Loucy (cell line): ENCODE measurements around the gene CACNA1H.

Experiments
- H2AFZ ChIP-seq: fragments of 200-600 bp; sonication (generic); 2 replicates; pipeline ENCODE4 v1.6.0; 2016; ENCODE audit warnings: antibody characterized with exemption, mild to moderate bottlenecking, low read length, moderate library complexity
- H3F3A ChIP-seq: fragments of 200-600 bp; 2 replicates; pipeline ENCODE4 v1.6.0; 2016; ENCODE audit warnings: antibody characterized with exemption, low read depth, mild to moderate bottlenecking
- H3K27me3 ChIP-seq: fragments of 200-600 bp; sonication (generic); 2 replicates; pipeline ENCODE4 v1.6.1; 2014; ENCODE audit warnings: low read length, mild to moderate bottlenecking; ENCODE audit not compliant: insufficient read depth, poor library complexity, severe bottlenecking
- H3K36me3 ChIP-seq: fragments of 200-600 bp; sonication (generic); 2 replicates; pipeline ENCODE4 v1.6.1; 2016; ENCODE audit warnings: low read length; ENCODE audit not compliant: insufficient read depth
- H3K4me1 ChIP-seq: fragments of 200-600 bp; sonication (generic); 2 replicates; pipeline ENCODE4 v1.5.1; 2014; ENCODE audit warnings: low read length, mild to moderate bottlenecking; ENCODE audit not compliant: insufficient read depth, poor library complexity, severe bottlenecking
- H3K4me2 ChIP-seq: fragments of 200-600 bp; sonication (generic); 2 replicates; pipeline ENCODE4 v1.6.0; 2014; ENCODE audit warnings: antibody characterized with exemption, low read length, low read depth, mild to moderate bottlenecking; ENCODE audit not compliant: poor library complexity, severe bottlenecking
- H3K4me3 ChIP-seq: fragments of 200-600 bp; sonication (generic); 2 replicates; pipeline ENCODE4 v1.5.1; 2014; ENCODE audit warnings: low read length, mild to moderate bottlenecking, mixed read lengths; ENCODE audit not compliant: poor library complexity, severe bottlenecking
- H3K79me2 ChIP-seq: fragments of 200-600 bp; sonication (generic); 2 replicates; pipeline ENCODE4 v1.6.1; 2014; ENCODE audit warnings: low read length; ENCODE audit not compliant: insufficient read depth
- H3K9ac ChIP-seq: fragments of 200-600 bp; sonication (generic); 2 replicates; pipeline ENCODE4 v1.6.0; 2014; ENCODE audit warnings: mild to moderate bottlenecking, low read depth, low read length, moderate library complexity; ENCODE audit not compliant: poor library complexity, severe bottlenecking
- H3K9me2 ChIP-seq: fragments of 200-600 bp; sonication (generic); replicated peaks from 2 replicates; pipeline ENCODE4 v1.6.1; 2016; ENCODE audit warnings: low read depth, low read length, mixed read lengths
- H3K9me3 ChIP-seq: fragments of 200-600 bp; sonication (generic); 2 replicates; pipeline ENCODE4 v1.6.1; 2014; ENCODE audit warnings: mild to moderate bottlenecking, antibody characterized with exemption, low read length, low read depth; ENCODE audit not compliant: insufficient read depth
- H4K20me1 ChIP-seq: fragments of 200-600 bp; sonication (generic); 2 replicates; pipeline ENCODE4 v1.6.0; 2014; ENCODE audit warnings: antibody characterized with exemption, low read length, mild to moderate bottlenecking; ENCODE audit not compliant: insufficient read depth, poor library complexity, severe bottlenecking
- EZH2phosphoT487 ChIP-seq: fragments of 200-600 bp; IDR thresholded peaks from 2 replicates; pipeline ENCODE4 v1.6.1; 2018; ENCODE audit warnings: antibody characterized with exemption, mild to moderate bottlenecking, moderate library complexity, borderline replicate concordance
- TF ChIP-seq, protein P1 (sequence below): fragments of 200-600 bp; sonication (generic); conservative IDR thresholded peaks from 2 replicates; pipeline ENCODE4 v1.5.1; 2014; ENCODE audit warnings: mild to moderate bottlenecking, antibody characterized with exemption, low read length

The CACNA1H gene

GRCh38 chr16:1172651-1173050 is 19.7 kb downstream of the CACNA1H start:
- Histone ChIP-seq H3K9me2 (no peaks in the 10 kb centered on the region), H3F3A (no peaks in the 10 kb centered on the region), H3K79me2 (no peaks in the 10 kb centered on the region), H3K9me3 (no peaks in the 10 kb centered on the region), H2AFZ (no peak overlapping the region), H3K27me3 (no peaks in the 10 kb centered on the region), H3K4me3 (no peak overlapping the region), H3K9ac (no peak overlapping the region), H4K20me1 (no peaks in the 10 kb centered on the region), H3K4me1 (no peaks in the 10 kb centered on the region), H3K36me3 (no peaks in the 10 kb centered on the region), H3K4me2 (no peak overlapping the region)
- no peak for TF ChIP-seq EZH2phosphoT487
- TF ChIP-seq, protein P1, sequence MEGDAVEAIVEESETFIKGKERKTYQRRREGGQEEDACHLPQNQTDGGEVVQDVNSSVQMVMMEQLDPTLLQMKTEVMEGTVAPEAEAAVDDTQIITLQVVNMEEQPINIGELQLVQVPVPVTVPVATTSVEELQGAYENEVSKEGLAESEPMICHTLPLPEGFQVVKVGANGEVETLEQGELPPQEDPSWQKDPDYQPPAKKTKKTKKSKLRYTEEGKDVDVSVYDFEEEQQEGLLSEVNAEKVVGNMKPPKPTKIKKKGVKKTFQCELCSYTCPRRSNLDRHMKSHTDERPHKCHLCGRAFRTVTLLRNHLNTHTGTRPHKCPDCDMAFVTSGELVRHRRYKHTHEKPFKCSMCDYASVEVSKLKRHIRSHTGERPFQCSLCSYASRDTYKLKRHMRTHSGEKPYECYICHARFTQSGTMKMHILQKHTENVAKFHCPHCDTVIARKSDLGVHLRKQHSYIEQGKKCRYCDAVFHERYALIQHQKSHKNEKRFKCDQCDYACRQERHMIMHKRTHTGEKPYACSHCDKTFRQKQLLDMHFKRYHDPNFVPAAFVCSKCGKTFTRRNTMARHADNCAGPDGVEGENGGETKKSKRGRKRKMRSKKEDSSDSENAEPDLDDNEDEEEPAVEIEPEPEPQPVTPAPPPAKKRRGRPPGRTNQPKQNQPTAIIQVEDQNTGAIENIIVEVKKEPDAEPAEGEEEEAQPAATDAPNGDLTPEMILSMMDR, result no peak

DNA sequence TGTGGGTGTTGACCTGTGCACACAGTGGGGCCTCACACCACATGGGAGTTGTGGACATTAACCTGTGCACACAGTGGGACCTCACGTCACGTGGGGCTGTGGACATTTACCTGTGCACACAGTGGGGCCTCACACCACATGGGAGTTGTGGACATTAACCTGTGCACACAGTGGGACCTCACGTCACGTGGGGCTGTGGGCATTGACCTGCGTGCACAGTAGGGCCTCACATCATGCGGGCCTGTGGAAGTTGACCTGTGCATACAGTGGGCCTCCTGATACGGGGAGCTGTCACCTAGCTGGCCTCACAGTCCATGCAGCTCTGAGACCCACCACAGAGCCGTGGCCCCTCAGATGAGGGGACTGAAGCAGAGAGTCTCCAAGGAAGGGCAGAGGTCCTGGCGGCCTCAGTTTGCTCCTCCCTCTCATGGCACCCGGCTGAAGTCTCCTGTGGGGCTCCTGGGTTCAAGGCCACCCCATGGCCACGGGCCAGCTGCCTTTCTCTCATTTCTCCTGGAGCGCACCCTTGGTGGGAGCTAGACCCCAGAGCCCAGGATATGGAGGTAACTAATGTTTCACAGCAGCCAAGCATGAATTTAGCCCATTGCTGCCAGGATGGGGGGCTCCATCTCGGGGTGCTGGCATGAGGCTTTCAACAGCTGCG is 21.0 kb downstream of the CACNA1H start:
- no peak overlapping the region for H2AFZ ChIP-seq
- H3K27me3 ChIP-seq, result no peaks in the 10 kb centered on the region
- H3K4me3 ChIP-seq, result no peak overlapping the region
- H3K79me2 ChIP-seq, result no peaks in the 10 kb centered on the region
- no peak for TF ChIP-seq EZH2phosphoT487
- TF ChIP-seq, protein P1, result no peak
- no peaks in the 10 kb centered on the region for H4K20me1 ChIP-seq
- H3K9me3 ChIP-seq, result no peaks in the 10 kb centered on the region
- H3K9me2 ChIP-seq, result no peaks in the 10 kb centered on the region
- no peaks in the 10 kb centered on the region for H3K4me1 ChIP-seq
- no peak overlapping the region for H3K9ac ChIP-seq
- H3F3A ChIP-seq, result no peaks in the 10 kb centered on the region
- no peak overlapping the region for H3K4me2 ChIP-seq
- no peaks in the 10 kb centered on the region for H3K36me3 ChIP-seq

DNA sequence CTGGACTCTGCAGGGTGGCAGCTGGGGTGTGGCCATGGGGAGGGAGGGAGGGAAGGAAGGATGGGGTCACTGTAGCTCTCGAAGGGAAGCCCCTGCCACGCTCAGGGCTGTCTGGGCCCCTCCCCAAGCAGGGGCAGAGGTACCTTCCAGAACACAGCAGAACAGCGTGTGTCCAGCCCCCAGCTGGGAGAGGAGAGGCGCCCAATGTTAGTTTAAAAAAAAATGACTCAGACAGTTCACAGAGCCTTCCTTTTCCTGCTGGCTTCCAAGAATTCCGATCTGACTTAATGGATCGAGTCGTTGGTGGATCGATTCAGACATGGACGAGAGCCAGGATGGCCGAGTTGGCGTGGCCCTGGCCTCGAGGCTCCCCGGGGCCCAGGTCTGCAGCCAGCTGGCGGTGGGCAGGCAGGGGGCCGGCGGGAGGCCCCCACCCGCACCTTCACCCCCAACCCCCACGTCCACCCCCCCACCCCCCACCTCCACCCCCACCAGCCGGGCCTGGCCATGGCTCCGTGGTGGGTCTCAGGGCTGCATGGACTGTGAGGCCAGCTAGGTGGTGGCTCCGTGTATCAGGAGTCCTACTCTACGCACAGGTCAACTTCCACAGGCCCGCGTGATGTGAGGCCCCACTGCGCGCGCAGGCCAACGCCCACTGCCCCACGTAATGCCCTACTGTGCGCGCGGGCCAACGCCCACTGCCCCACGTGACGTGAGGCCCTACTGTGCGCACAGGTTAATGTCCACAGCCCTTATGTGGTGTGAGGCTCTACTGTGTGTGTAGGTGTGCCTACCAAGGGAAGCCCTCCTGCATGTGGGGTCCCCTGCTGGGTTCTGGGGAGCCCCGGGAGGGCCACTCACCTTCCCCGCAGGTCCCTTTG is 21.8 kb downstream of the CACNA1H start:
- H4K20me1 ChIP-seq, result no peaks in the 10 kb centered on the region
- H2AFZ ChIP-seq, result no peak overlapping the region
- H3K36me3 ChIP-seq, result no peaks in the 10 kb centered on the region
- H3K27me3 ChIP-seq, result no peaks in the 10 kb centered on the region
- H3K4me2 ChIP-seq, result no peak overlapping the region
- H3F3A ChIP-seq, result no peaks in the 10 kb centered on the region
- no peaks in the 10 kb centered on the region for H3K9me3 ChIP-seq
- TF ChIP-seq, protein P1, result no peak
- no peak for TF ChIP-seq EZH2phosphoT487
- H3K9ac ChIP-seq, result no peak overlapping the region
- H3K4me1 ChIP-seq, result no peaks in the 10 kb centered on the region
- H3K79me2 ChIP-seq, result no peaks in the 10 kb centered on the region
- no peaks in the 10 kb centered on the region for H3K9me2 ChIP-seq
- H3K4me3 ChIP-seq, result no peak overlapping the region
